Occipital lobe (tissue), 2 donors: ENCODE measurements around the gene RNF121. TPM values are rescaled to one million over a fixed set of nuclear protein-coding genes. Genes with fewer than 3 reads are reported as not detected.

Experiments used
- DNase-seq: peaks from one replicate; lab custom pipeline; 2025; lab: John Stamatoyannopoulos, UW
- total RNA-seq: library from RNA; depleted of rRNA; stranded (reverse); fragments of >200 nt; gene quantifications from one replicate; pipeline ENCODE4 v1.2.3, GENCODE V29; 2014

Gene RNF121
- total RNA-seq, 1 donor from 2014 or later: 16.4 TPM

- no peak for DNase-seq
Observed at GRCh38 chr11:71987521-71987920, 58.7 kb downstream of the RNF121 start.

- DNase-seq: no peak
Observed at GRCh38 chr11:71988050-71988449, 59.2 kb downstream of the RNF121 start.

- DNase-seq: no peak
Observed at GRCh38 chr11:71990701-71991100, 61.9 kb downstream of the RNF121 start.

- no peak for DNase-seq
Observed at GRCh38 chr11:71991494-71991893, 62.6 kb downstream of the RNF121 start.

GRCh38 chr11:71992136-71992730, 63.4 kb downstream of the RNF121 start:
- no peak for DNase-seq

GRCh38 chr11:71994786-71995185, 65.9 kb downstream of the RNF121 start:
- no peak for DNase-seq

- DNase-seq: no peak
Observed at GRCh38 chr11:71995726-71996291, 67.0 kb downstream of the RNF121 start.

GRCh38 chr11:71996517-71996916, 67.7 kb downstream of the RNF121 start:
- no peak for DNase-seq

GRCh38 chr11:71996946-71997345, 68.1 kb downstream of the RNF121 start:
- no peak for DNase-seq

- DNase-seq: no peak
Observed at GRCh38 chr11:71997594-71997993, 68.7 kb downstream of the RNF121 start.

- no peak for DNase-seq
Observed at GRCh38 chr11:71998061-71998460, 69.2 kb downstream of the RNF121 start.

- no peak for DNase-seq
Observed at GRCh38 chr11:71998649-71999310, 69.9 kb downstream of the RNF121 start, which contains the start of gene IL18BP. Gene IL18BP, plus strand, starts transcription at chr11:71998909. Its CDS starts 1,076 bp downstream, at chr11:71999985.

GRCh38 chr11:71999362-71999761, 70.5 kb downstream of the RNF121 start:
- DNase-seq: no peak

- no peak for DNase-seq
Observed at GRCh38 chr11:71999798-72000197, 71.0 kb downstream of the RNF121 start.

GRCh38 chr11:72000202-72000867, 71.5 kb downstream of the RNF121 start:
- no peak for DNase-seq

GRCh38 chr11:72001285-72001684, 72.4 kb downstream of the RNF121 start:
- DNase-seq: no peak

GRCh38 chr11:72001834-72002591, 73.2 kb downstream of the RNF121 start:
- no peak for DNase-seq

- no peak for DNase-seq
Observed at GRCh38 chr11:72002841-72003775, 74.3 kb downstream of the RNF121 start.

GRCh38 chr11:72003776-72004171, 74.9 kb downstream of the RNF121 start:
- DNase-seq: no peak

GRCh38 chr11:72004515-72005346, 75.9 kb downstream of the RNF121 start:
- no peak for DNase-seq
